CD14-positive monocyte (primary cell): ENCODE results near the gene TBC1D16. TPM values are rescaled to one million over a fixed set of nuclear protein-coding genes. Genes with fewer than 3 reads are reported as not detected.
A peak's percentile ranks its signal among the peaks of the same experiment; 100 is the strongest.

Experiments
- DNase-seq, 3 donors: peaks; one replicate each; pipeline ENCODE4 v3.0.0-alpha.2; 2011 to 2022
- H2AFZ ChIP-seq: 2 replicates; pipeline ENCODE4 v1.6.0; 2012; ENCODE audit warnings: mild to moderate bottlenecking, low read depth, low read length, inconsistent platforms; ENCODE audit not compliant: insufficient read depth, poor library complexity, severe bottlenecking
- H3K27ac ChIP-seq, 2 donors: 1 replicate in 1 of 2; 2 replicates in 1 of 2; pipeline ENCODE4 v1.5.1; 2012 to 2013; ENCODE audit warnings: low read length in 2 of 2, control low read depth in 1 of 2, inconsistent platforms in 1 of 2, low read depth in 1 of 2, mild to moderate bottlenecking in 1 of 2
- H3K27me3 ChIP-seq, 2 donors: one replicate each; pipeline versions ENCODE4 v1.6.0 to v1.6.1; 2011 to 2013; ENCODE audit warnings: low read length in 2 of 2; ENCODE audit not compliant: control insufficient read depth in 2 of 2, insufficient read depth in 2 of 2
- H3K36me3 ChIP-seq, 2 donors: replicated peaks in 1 of 2; 1 replicate in 1 of 2; 2 replicates in 1 of 2; pipeline versions ENCODE4 v1.5.1 to v1.6.1; 2012 to 2013; ENCODE audit warnings: low read length in 2 of 2, control low read depth in 1 of 2, inconsistent platforms in 1 of 2, mild to moderate bottlenecking in 1 of 2; ENCODE audit not compliant: insufficient read depth in 2 of 2, control insufficient read depth in 1 of 2
- H3K4me1 ChIP-seq, 2 donors: 1 replicate in 1 of 2; 2 replicates in 1 of 2; pipeline versions ENCODE4 v1.5.1 to v1.6.1; 2012 to 2013; ENCODE audit warnings: low read length in 2 of 2, control low read depth in 1 of 2, inconsistent platforms in 1 of 2, mild to moderate bottlenecking in 1 of 2, moderate library complexity in 1 of 2; ENCODE audit not compliant: insufficient read depth in 2 of 2, control insufficient read depth in 1 of 2
- H3K4me2 ChIP-seq: replicated peaks from 2 replicates; pipeline ENCODE3; 2012; ENCODE audit warnings: low read length, moderate library complexity, mild to moderate bottlenecking; ENCODE audit not compliant: poor library complexity, severe bottlenecking; ENCODE audit errors: extremely low read depth
- H3K4me3 ChIP-seq, 3 experiments: fragments of 200-600 bp in 1 of 3; sonication (generic) in 1 of 3; replicated peaks in 1 of 3; 1 replicate in 2 of 3; 2 replicates in 1 of 3; pipeline ENCODE4 v1.5.1; 2011 to 2013; ENCODE audit warnings: low read length in 3 of 3, mild to moderate bottlenecking in 3 of 3, control low read depth in 2 of 3, low read depth in 2 of 3, inconsistent platforms in 1 of 3, moderate library complexity in 1 of 3
- H3K79me2 ChIP-seq: 2 replicates; pipeline ENCODE4 v1.6.0; 2012; ENCODE audit warnings: mild to moderate bottlenecking, control low read depth, inconsistent platforms, low read length, moderate library complexity; ENCODE audit not compliant: insufficient read depth
- H3K9ac ChIP-seq: 2 replicates; pipeline ENCODE4 v1.6.0; 2017; ENCODE audit warnings: low read length, mild to moderate bottlenecking; ENCODE audit not compliant: insufficient read depth, poor library complexity, severe bottlenecking
- H3K9me3 ChIP-seq, 2 donors: replicated peaks in 1 of 2; 1 replicate in 1 of 2; 2 replicates in 1 of 2; pipeline versions ENCODE4 v1.5.1 to v1.6.1; 2012 to 2013; ENCODE audit warnings: low read length in 2 of 2, control low read depth in 1 of 2; ENCODE audit not compliant: control insufficient read depth in 1 of 2, insufficient read depth in 1 of 2
- H4K20me1 ChIP-seq: 2 replicates; pipeline ENCODE4 v1.6.0; 2012; ENCODE audit warnings: mild to moderate bottlenecking, low read length, control low read depth, moderate library complexity; ENCODE audit not compliant: insufficient read depth
- H3K27ac Mint-ChIP-seq, 7 donors: one replicate each; pipeline ENCODE4 v1.8.0; 2020; ENCODE audit warnings: mild to moderate bottlenecking in 7 of 7, mixed read lengths in 7 of 7, moderate library complexity in 6 of 7, inconsistent platforms in 2 of 7
- H3K27me3 Mint-ChIP-seq, 3 donors: one replicate each; pipeline ENCODE4 v1.8.0; 2021 to 2022; ENCODE audit warnings: low read depth in 3 of 3, mild to moderate bottlenecking in 3 of 3, mixed read lengths in 3 of 3, moderate library complexity in 3 of 3, inconsistent platforms in 1 of 3
- H3K36me3 Mint-ChIP-seq, 2 donors: one replicate each; pipeline ENCODE4 v1.8.0; 2020; ENCODE audit warnings: mixed read lengths in 2 of 2, inconsistent platforms in 1 of 2, mild to moderate bottlenecking in 1 of 2
- H3K4me1 Mint-ChIP-seq: one replicate; pipeline ENCODE4 v1.8.0; 2020; ENCODE audit warnings: mild to moderate bottlenecking, mixed read lengths
- H3K4me3 Mint-ChIP-seq, 2 donors: one replicate each; pipeline ENCODE4 v1.8.0; 2020; ENCODE audit warnings: mild to moderate bottlenecking in 2 of 2, mixed read lengths in 2 of 2, moderate library complexity in 1 of 2
- H3K9me3 Mint-ChIP-seq, 7 donors: one replicate each; pipeline ENCODE4 v1.8.0; 2020 to 2022; ENCODE audit warnings: mixed read lengths in 7 of 7, mild to moderate bottlenecking in 6 of 7, moderate library complexity in 6 of 7, inconsistent platforms in 2 of 7
- CTCF ChIP-seq: fragments of 200-600 bp; IDR thresholded peaks from one replicate; pipeline ENCODE4 v1.8.0; 2022; ENCODE audit warnings: antibody characterized with exemption, mild to moderate bottlenecking
- whole genome bisulfite sequencing: methylation state at CpG from one replicate; pipeline ENCODE4 v1.1.5; 2013; ENCODE audit warnings: missing lambda C conversion rate; ENCODE audit not compliant: insufficient coverage; 5-methylcytosine and 5-hydroxymethylcytosine counted together
- intact Hi-C, 2 donors: fragments of 100-400 bp; cut with micrococcal nuclease; formaldehyde crosslinking; loops; one replicate each; pipeline versions ENCODE4 v1.15.0 to v1.15.1; 2023
- polyA plus RNA-seq, 3 donors: library from polyadenylated mRNA; depleted of rRNA in 1 of 3; unstranded in 2 of 3; stranded (reverse) in 1 of 3; fragments of 300-500 nt in 2 of 3; fragments of >200 nt in 1 of 3; fragmentation: Illumina TruSeq in 2 of 3; gene quantifications; 1 replicate in 2 of 3; 2 replicates in 1 of 3; pipeline ENCODE4 v1.2.3, GENCODE V29; 2012 to 2021

The TBC1D16 gene
- polyA plus RNA-seq, 3 donors, result 0.11 to 0.53 (median 0.27) TPM

GRCh38 chr17:79977161-79977631 lies 58.5 kb downstream of the TBC1D16 start:
- intact Hi-C loops, result no loop called here
- Histone ChIP-seq H3K4me3 (no peak overlapping the region), H3K9me3 (no peaks in the 10 kb centered on the region), H3K4me2 (no peak overlapping the region), H3K36me3 (no peaks in the 10 kb centered on the region), H3K9ac (no peak overlapping the region), H3K4me1 (no peaks in the 10 kb centered on the region), H3K79me2 (no peaks in the 10 kb centered on the region), H3K27ac (no peak overlapping the region), H2AFZ (no peak overlapping the region), H4K20me1 (no peaks in the 10 kb centered on the region), H3K27me3 (no peaks in the 10 kb centered on the region)
- Mint-ChIP-seq H3K4me3 (no peak overlapping the region), H3K9me3 (no peaks in the 10 kb centered on the region), H3K27me3 (peaks cover 3 to 6% (median 5%) of the 10 kb centered on the region in 3 donors), H3K27ac (peak overlapping the region in 1 of 7 donors; percentile 33), H3K36me3 (no peaks in the 10 kb centered on the region), H3K4me1 (no peaks in the 10 kb centered on the region)
- no peak for TF ChIP-seq CTCF
- WGBS, result 96% methylated on average over 7 of the region's 18 CpGs
- no peak for DNase-seq

DNA sequence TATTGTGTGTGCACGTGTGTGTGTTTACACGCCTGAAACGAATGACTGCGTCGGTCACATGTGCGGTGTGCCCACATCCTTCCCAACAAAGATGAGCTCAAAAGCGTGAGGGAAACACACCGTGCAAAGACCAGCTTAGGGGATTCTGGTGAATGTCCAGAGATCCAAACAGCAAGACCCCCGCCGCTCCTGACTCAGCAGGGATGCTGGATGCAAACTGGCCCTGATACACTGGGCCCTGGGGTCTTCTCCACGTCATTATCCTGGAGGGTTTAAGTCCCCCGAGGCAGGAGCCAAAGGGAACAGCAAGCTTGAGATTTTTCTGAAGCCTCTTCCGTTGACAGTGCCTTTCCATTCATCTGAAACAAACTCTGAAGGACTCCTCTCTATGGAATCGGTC lies 59.2 kb downstream of the TBC1D16 start:
- Mint-ChIP-seq H3K4me3 (no peak overlapping the region), H3K27ac (peak overlapping the region in 1 of 7 donors; percentile 42), H3K9me3 (no peaks in the 10 kb centered on the region), H3K36me3 (no peaks in the 10 kb centered on the region), H3K4me1 (no peaks in the 10 kb centered on the region), H3K27me3 (peaks cover 3 to 6% (median 5%) of the 10 kb centered on the region in 3 donors)
- H3K27me3 ChIP-seq, result no peaks in the 10 kb centered on the region
- H3K4me3 ChIP-seq, result no peak overlapping the region
- H3K27ac ChIP-seq, result no peak overlapping the region
- H3K9ac ChIP-seq, result no peak overlapping the region
- H3K36me3 ChIP-seq, result no peaks in the 10 kb centered on the region
- WGBS, result 95% methylated on average over 11 of the region's 14 CpGs
- no peaks in the 10 kb centered on the region for H4K20me1 ChIP-seq
- no peak overlapping the region for H2AFZ ChIP-seq
- TF ChIP-seq CTCF, result no peak
- no peaks in the 10 kb centered on the region for H3K79me2 ChIP-seq
- no peaks in the 10 kb centered on the region for H3K9me3 ChIP-seq
- H3K4me2 ChIP-seq, result no peak overlapping the region
- H3K4me1 ChIP-seq, result no peaks in the 10 kb centered on the region
- DNase-seq, result no peak
- intact Hi-C loops, result no loop called here
